Measurements from ENCODE around the gene WNT5A.

Gene WNT5A

GRCh38 chr3:55480911-55481743 is 6.0 kb downstream of the WNT5A start:
- DNase-seq = no peak

GRCh38 chr3:55477306-55478303 is 9.5 kb downstream of the WNT5A start:
- DNase-seq = no peak

- no peak for DNase-seq
These were observed 10.6 kb downstream of the WNT5A start for GRCh38 chr3:55476515-55476914.

- no peak for DNase-seq
These were observed 12.9 kb downstream of the WNT5A start for GRCh38 chr3:55474213-55474632.

GRCh38 chr3:55473788-55474187 is 13.3 kb downstream of the WNT5A start:
- DNase-seq = no peak

GRCh38 chr3:55471522-55472280 is 15.4 kb downstream of the WNT5A start:
- no peak for DNase-seq

GRCh38 chr3:55471084-55471483 is 16.0 kb downstream of the WNT5A start:
- DNase-seq = no peak

- DNase-seq = no peak
These were observed 17.1 kb downstream of the WNT5A start for GRCh38 chr3:55469957-55470526.

GRCh38 chr3:55468251-55468650 is 18.9 kb downstream of the WNT5A start:
- no peak for DNase-seq

- no peak for DNase-seq
These were observed 20.0 kb downstream of the WNT5A start for GRCh38 chr3:55467099-55467498.

GRCh38 chr3:55466526-55466925 is 20.6 kb downstream of the WNT5A start:
- DNase-seq = no peak

- no peak for DNase-seq
These were observed 25.2 kb downstream of the WNT5A start for GRCh38 chr3:55461896-55462295.

- DNase-seq = no peak
These were observed 27.3 kb downstream of the WNT5A start for GRCh38 chr3:55459838-55460237.

GRCh38 chr3:55458181-55458790 is 28.8 kb downstream of the WNT5A start:
- no peak for DNase-seq

GRCh38 chr3:55455915-55456314 is 31.2 kb downstream of the WNT5A start:
- DNase-seq = no peak

GRCh38 chr3:55454611-55455010 is 32.5 kb downstream of the WNT5A start:
- no peak for DNase-seq

GRCh38 chr3:55453886-55454496 is 33.1 kb downstream of the WNT5A start:
- DNase-seq = no peak

- DNase-seq = no peak
These were observed 34.2 kb downstream of the WNT5A start for GRCh38 chr3:55452886-55453285.

- DNase-seq = no peak
These were observed 37.6 kb downstream of the WNT5A start for GRCh38 chr3:55449527-55449926.

GRCh38 chr3:55446850-55447249 is 40.3 kb downstream of the WNT5A start:
- DNase-seq = no peak

GRCh38 chr3:55445551-55445950 is 41.6 kb downstream of the WNT5A start:
- no peak for DNase-seq

- no peak for DNase-seq
These were observed 43.8 kb downstream of the WNT5A start for GRCh38 chr3:55443346-55443745.
